ENCODE results near the gene CERS5.

DNA sequence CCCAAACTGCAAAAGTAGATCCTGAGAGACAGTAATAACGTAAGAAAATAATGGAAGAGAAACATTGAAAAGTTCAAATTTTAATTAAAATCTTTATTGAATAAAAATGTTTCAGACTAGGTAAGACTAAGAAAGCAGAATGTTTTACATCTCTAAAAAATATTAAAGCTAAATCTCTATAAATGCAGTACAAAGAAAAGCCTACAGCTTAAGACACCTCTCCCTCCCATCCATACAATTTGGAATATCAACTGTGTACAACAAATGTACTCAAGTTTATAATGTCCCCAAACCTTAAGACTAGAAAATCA is 8.5 kb upstream of the CERS5 start:
- TF ChIP-seq, protein P1, sequence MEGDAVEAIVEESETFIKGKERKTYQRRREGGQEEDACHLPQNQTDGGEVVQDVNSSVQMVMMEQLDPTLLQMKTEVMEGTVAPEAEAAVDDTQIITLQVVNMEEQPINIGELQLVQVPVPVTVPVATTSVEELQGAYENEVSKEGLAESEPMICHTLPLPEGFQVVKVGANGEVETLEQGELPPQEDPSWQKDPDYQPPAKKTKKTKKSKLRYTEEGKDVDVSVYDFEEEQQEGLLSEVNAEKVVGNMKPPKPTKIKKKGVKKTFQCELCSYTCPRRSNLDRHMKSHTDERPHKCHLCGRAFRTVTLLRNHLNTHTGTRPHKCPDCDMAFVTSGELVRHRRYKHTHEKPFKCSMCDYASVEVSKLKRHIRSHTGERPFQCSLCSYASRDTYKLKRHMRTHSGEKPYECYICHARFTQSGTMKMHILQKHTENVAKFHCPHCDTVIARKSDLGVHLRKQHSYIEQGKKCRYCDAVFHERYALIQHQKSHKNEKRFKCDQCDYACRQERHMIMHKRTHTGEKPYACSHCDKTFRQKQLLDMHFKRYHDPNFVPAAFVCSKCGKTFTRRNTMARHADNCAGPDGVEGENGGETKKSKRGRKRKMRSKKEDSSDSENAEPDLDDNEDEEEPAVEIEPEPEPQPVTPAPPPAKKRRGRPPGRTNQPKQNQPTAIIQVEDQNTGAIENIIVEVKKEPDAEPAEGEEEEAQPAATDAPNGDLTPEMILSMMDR (IDR thresholded peaks at IDR 0.05), result no peak
- no peak for TF ChIP-seq POLR2A (IDR thresholded peaks at IDR 0.05)
- no peak for TF ChIP-seq POLR2AphosphoS5 (IDR thresholded peaks at IDR 0.05)

All from prostate gland (tissue), 2 donors.